CD8-positive, alpha-beta memory T cell (primary cell): Measurements from ENCODE around the gene STARD13. TPM values are rescaled to one million over a fixed set of nuclear protein-coding genes. Genes with fewer than 3 reads are reported as not detected.
A peak's percentile ranks its signal among the peaks of the same experiment; 100 is the strongest.

Experiments
- CTCF ChIA-PET: fragments of 350-600 bp; sonication (Branson Sonifier 250); formaldehyde crosslinking; loops from one replicate; lab custom pipeline; 2021; ENCODE audit warnings: antibody characterized with exemption; lab: Charles Lee
- POLR2A ChIA-PET: fragments of 350-600 bp; sonication (Branson Sonifier 250); formaldehyde crosslinking; loops from one replicate; lab custom pipeline; 2021; ENCODE audit warnings: antibody characterized with exemption; lab: Charles Lee
- DNase-seq, 5 donors: peaks; one replicate each; pipeline versions ENCODE4 v3.0.0 to v3.0.0-alpha.2; 2020 to 2022; ENCODE audit warnings: mixed read lengths in 1 of 5
- H3K27ac ChIP-seq: one replicate; pipeline ENCODE4 v1.7.0; 2013; ENCODE audit warnings: low read depth, mild to moderate bottlenecking, low read length, moderate library complexity
- H3K27me3 ChIP-seq: 2 replicates; pipeline ENCODE4 v1.7.0; 2013; ENCODE audit warnings: low read length, mild to moderate bottlenecking; ENCODE audit not compliant: insufficient read depth, poor library complexity, severe bottlenecking
- H3K36me3 ChIP-seq: 2 replicates; pipeline ENCODE4 v1.7.0; 2013; ENCODE audit warnings: mild to moderate bottlenecking, low read length, moderate library complexity; ENCODE audit not compliant: insufficient read depth
- H3K4me1 ChIP-seq: 2 replicates; pipeline ENCODE4 v1.7.0; 2013; ENCODE audit warnings: mild to moderate bottlenecking, low read length, moderate library complexity; ENCODE audit not compliant: insufficient read depth
- H3K4me3 ChIP-seq: 2 replicates; pipeline ENCODE4 v1.7.0; 2013; ENCODE audit warnings: mild to moderate bottlenecking, low read length
- H3K9me3 ChIP-seq: 2 replicates; pipeline ENCODE4 v1.7.0; 2013; ENCODE audit warnings: mild to moderate bottlenecking, low read length
- H3K27ac Mint-ChIP-seq, 8 donors: one replicate each; pipeline ENCODE4 v1.8.0; 2020 to 2021; ENCODE audit warnings: mixed read lengths in 8 of 8, mild to moderate bottlenecking in 6 of 8, inconsistent platforms in 3 of 8, moderate library complexity in 3 of 8
- H3K27me3 Mint-ChIP-seq, 2 donors: one replicate each; pipeline ENCODE4 v1.8.0; 2020 to 2021; ENCODE audit warnings: mixed read lengths in 2 of 2, mild to moderate bottlenecking in 1 of 2, moderate library complexity in 1 of 2
- H3K36me3 Mint-ChIP-seq, 3 donors: one replicate each; pipeline ENCODE4 v1.8.0; 2020 to 2021; ENCODE audit warnings: mixed read lengths in 3 of 3, inconsistent platforms in 1 of 3, mild to moderate bottlenecking in 1 of 3
- H3K4me1 Mint-ChIP-seq, 3 donors: one replicate each; pipeline ENCODE4 v1.8.0; 2020 to 2021; ENCODE audit warnings: mixed read lengths in 3 of 3, inconsistent platforms in 1 of 3, mild to moderate bottlenecking in 1 of 3
- H3K4me3 Mint-ChIP-seq, 7 donors: one replicate each; pipeline ENCODE4 v1.8.0; 2020 to 2021; ENCODE audit warnings: mixed read lengths in 7 of 7, mild to moderate bottlenecking in 6 of 7, moderate library complexity in 4 of 7, inconsistent platforms in 2 of 7
- H3K9me3 Mint-ChIP-seq, 5 donors: one replicate each; pipeline ENCODE4 v1.8.0; 2020 to 2022; ENCODE audit warnings: mixed read lengths in 5 of 5, mild to moderate bottlenecking in 3 of 5, moderate library complexity in 2 of 5, inconsistent platforms in 1 of 5
- polyA plus RNA-seq: library from polyadenylated mRNA; unstranded; fragments of 300-500 nt; fragmentation: Illumina TruSeq; gene quantifications from one replicate; pipeline ENCODE4 v1.2.3, GENCODE V29; 2021
- total RNA-seq, 2 experiments: library from RNA; stranded (reverse); gene quantifications; one replicate each; pipeline ENCODE4 v1.2.3, GENCODE V29; 2021

STARD13 gene
- total and polyA plus RNA-seq, 3 experiments from 2014 or later: 0.40 to 0.48 TPM; not detected in 1

DNA sequence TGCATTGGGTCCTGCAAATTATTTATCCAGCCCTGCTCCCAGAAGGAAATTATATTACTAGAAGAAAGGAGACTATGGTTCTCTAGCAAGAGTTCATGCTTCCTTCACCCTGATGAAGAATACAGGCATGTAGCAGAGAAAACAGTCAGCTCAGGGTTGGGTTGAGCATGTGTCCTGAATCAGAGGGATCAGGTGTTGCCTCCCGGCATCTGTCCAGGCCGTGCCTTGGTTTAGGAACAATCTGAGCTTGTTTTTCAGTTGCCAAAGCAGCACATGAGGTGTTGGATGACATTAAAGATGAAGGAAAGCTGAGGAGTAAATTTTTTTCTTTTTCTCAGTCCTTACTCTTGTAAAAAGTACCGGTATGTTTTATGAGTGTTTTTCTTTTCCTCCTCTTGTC, 207.3 kb downstream of the STARD13 start:
- H3K9me3 ChIP-seq: no peaks in the 10 kb centered on the region
- H3K4me1 ChIP-seq: no peaks in the 10 kb centered on the region
- no peak overlapping the region for H3K4me3 Mint-ChIP-seq
- no peak overlapping the region for H3K27ac ChIP-seq
- no peaks in the 10 kb centered on the region for H3K36me3 Mint-ChIP-seq
- ChIA-PET CTCF (no interaction called here), POLR2A (no interaction called here)
- H3K36me3 ChIP-seq: no peaks in the 10 kb centered on the region
- H3K9me3 Mint-ChIP-seq: no peaks in the 10 kb centered on the region
- no peak for DNase-seq
- peak overlapping the region in 1 of 8 donors; percentile 50 for H3K27ac Mint-ChIP-seq
- no peak overlapping the region for H3K4me3 ChIP-seq
- no peaks in the 10 kb centered on the region for H3K4me1 Mint-ChIP-seq
- no peaks in the 10 kb centered on the region for H3K27me3 ChIP-seq
- peaks cover 9 to 34% of the 10 kb centered on the region in 2 donors for H3K27me3 Mint-ChIP-seq

DNA sequence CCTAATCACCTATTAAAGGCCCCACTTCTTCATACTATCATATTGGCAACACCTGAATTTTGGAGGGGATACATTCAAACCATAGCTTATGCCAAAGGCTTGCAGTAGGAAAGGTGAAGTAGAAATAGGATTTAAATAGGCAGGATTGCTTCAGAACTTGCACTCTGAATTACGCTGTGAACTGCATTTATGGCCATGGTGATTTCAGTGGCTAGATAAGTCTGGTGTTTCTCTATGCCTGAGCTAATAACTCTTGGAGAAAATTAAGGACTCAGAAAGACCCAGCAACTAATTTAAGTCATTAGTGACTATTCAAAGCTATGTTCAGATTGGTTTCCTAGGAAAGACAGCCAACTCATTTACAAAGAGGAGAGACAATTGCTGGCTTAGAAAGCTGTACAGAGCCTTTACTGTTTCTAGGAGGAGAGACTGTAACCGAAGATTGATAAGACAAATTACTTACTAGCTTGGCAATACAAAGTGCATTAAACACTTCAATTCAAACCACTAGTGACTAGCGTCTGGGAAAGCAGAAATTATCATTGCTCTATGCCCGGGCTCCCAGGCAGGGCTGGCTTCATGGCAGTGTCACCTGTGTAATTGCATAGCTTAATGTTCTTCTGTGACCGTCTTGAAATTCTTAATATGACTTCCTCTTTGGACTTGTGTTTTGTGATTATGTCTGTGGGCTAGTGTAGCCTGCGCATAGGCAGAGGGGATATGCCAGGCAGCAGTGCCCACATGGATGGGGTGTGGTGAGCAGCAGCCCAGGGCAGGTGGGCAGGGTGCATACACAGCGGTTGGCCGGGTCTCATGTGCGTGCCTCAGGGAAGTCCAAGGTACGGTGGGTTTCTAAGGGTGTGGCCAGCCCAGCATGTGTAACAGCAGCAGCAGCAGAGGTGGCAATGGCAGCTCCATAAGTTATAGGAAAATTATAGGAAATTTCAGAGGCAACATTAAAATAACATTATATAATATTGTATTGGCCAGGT, 209.3 kb downstream of the STARD13 start:
- ChIA-PET POLR2A (no interaction called here), CTCF (no interaction called here)
- Mint-ChIP-seq H3K27ac (no peak overlapping the region), H3K4me3 (no peak overlapping the region), H3K4me1 (no peaks in the 10 kb centered on the region), H3K27me3 (peaks cover 3 to 26% of the 10 kb centered on the region in 2 donors), H3K36me3 (no peaks in the 10 kb centered on the region), H3K9me3 (no peaks in the 10 kb centered on the region)
- no peaks in the 10 kb centered on the region for H3K27me3 ChIP-seq
- H3K4me1 ChIP-seq: no peaks in the 10 kb centered on the region
- no peaks in the 10 kb centered on the region for H3K36me3 ChIP-seq
- DNase-seq: no peak
- no peaks in the 10 kb centered on the region for H3K9me3 ChIP-seq
- no peak overlapping the region for H3K27ac ChIP-seq
- no peak overlapping the region for H3K4me3 ChIP-seq

DNA sequence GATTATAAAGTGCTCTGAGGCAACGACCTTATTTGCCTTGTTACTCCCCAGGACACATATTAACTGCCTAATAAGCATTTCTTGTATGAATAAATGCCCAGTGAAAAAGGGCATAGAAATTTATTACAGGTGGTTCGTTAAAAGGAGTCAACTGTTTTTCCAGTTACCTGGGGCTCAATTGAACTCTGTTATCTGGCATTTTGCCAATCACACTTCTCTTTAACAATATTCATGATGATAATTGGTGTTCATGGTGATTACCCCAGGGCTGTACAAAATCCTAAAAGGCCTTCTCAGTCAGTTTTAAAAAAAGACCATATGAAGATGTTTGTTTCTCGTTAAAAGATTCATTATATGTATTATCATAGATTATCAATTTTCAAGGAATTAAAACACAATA, 212.2 kb downstream of the STARD13 start:
- ChIA-PET CTCF (no interaction called here), POLR2A (no interaction called here)
- Mint-ChIP-seq H3K4me1 (no peaks in the 10 kb centered on the region), H3K36me3 (no peaks in the 10 kb centered on the region), H3K9me3 (no peaks in the 10 kb centered on the region), H3K27me3 (peaks cover 0 to 3% of the 10 kb centered on the region in 2 donors), H3K4me3 (no peak overlapping the region), H3K27ac (no peak overlapping the region)
- no peaks in the 10 kb centered on the region for H3K9me3 ChIP-seq
- H3K36me3 ChIP-seq: no peaks in the 10 kb centered on the region
- no peaks in the 10 kb centered on the region for H3K27me3 ChIP-seq
- DNase-seq: no peak
- no peak overlapping the region for H3K27ac ChIP-seq
- H3K4me1 ChIP-seq: no peaks in the 10 kb centered on the region
- H3K4me3 ChIP-seq: no peak overlapping the region

DNA sequence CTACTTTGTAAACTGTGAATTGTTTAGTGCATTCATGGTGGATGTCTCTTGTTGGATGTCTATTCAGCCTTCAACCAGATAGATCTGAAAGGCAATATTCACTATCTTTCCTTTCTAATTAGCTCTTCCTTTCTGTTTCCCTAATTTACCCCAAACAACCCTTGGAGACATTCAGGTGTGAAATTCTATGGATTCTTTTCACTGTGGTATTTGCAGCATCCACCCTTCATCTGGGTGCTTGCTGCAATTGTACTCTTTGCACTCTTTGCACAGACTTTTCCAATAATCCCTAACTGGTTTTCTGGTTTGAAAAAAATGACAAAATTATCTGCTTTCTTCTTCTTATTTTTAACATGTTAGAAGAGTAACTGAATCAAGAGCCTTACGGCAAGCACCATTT, 212.8 kb downstream of the STARD13 start:
- H3K36me3 Mint-ChIP-seq: no peaks in the 10 kb centered on the region
- H3K27me3 Mint-ChIP-seq: no peaks in the 10 kb centered on the region
- H3K27ac Mint-ChIP-seq: peak overlapping the region in 1 of 8 donors; percentile 1
- CTCF ChIA-PET: no interaction called here
- H3K4me3 Mint-ChIP-seq: no peak overlapping the region
- no peak for DNase-seq
- H3K4me3 ChIP-seq: no peak overlapping the region
- no peaks in the 10 kb centered on the region for H3K4me1 ChIP-seq
- H3K9me3 Mint-ChIP-seq: no peaks in the 10 kb centered on the region
- H3K36me3 ChIP-seq: no peaks in the 10 kb centered on the region
- H3K27ac ChIP-seq: no peak overlapping the region
- no peaks in the 10 kb centered on the region for H3K4me1 Mint-ChIP-seq
- no peaks in the 10 kb centered on the region for H3K27me3 ChIP-seq
- no peaks in the 10 kb centered on the region for H3K9me3 ChIP-seq
- POLR2A ChIA-PET: no interaction called here

DNA sequence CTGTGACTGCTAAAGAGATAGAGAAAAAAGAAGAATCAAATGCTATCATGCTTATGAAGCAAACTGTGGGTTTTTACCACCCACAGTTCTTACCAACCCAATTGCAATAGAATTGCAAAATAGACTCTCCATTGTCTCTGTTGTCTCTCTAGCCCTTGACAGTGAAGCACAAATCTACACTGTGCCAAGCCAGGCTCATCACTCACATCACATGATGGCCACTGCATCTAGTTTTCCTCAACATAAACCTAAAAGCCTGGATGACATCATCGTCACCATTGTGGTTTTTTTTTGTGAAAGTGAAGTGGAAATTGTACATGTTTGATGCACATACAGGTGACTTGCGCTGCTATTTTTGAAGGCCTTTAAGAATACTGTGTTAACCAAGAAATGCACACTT, 213.3 kb downstream of the STARD13 start:
- Mint-ChIP-seq H3K36me3 (no peaks in the 10 kb centered on the region), H3K4me1 (no peaks in the 10 kb centered on the region), H3K27ac (no peak overlapping the region), H3K27me3 (no peaks in the 10 kb centered on the region), H3K9me3 (no peaks in the 10 kb centered on the region), H3K4me3 (no peak overlapping the region)
- H3K36me3 ChIP-seq: no peaks in the 10 kb centered on the region
- ChIA-PET POLR2A (no interaction called here), CTCF (no interaction called here)
- H3K9me3 ChIP-seq: no peaks in the 10 kb centered on the region
- no peak overlapping the region for H3K4me3 ChIP-seq
- H3K27ac ChIP-seq: no peak overlapping the region
- H3K27me3 ChIP-seq: no peaks in the 10 kb centered on the region
- no peaks in the 10 kb centered on the region for H3K4me1 ChIP-seq
- DNase-seq: no peak

DNA sequence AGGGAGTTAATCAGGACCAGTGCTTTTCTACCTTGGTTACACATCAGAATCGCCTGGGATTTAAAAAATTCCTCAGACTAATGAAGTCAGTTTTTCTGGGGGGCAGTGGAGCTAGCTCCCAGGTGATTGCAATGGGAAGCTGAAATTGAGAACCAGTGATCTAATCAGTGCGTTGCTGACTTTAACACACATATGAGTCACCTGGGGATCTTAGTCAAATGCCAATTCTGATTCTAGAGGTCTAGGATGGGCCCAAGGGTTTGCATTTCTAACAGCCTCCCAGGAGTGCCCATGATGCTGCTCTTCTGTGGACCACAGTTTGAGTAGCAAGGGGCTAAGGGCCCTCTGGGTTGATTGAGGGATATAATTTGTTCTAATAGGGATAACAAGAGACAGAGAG, 214.8 kb downstream of the STARD13 start:
- H3K4me3 Mint-ChIP-seq: no peak overlapping the region
- Histone ChIP-seq H3K9me3 (no peaks in the 10 kb centered on the region), H3K27ac (no peak overlapping the region), H3K4me3 (no peak overlapping the region), H3K27me3 (no peaks in the 10 kb centered on the region), H3K4me1 (no peaks in the 10 kb centered on the region), H3K36me3 (no peaks in the 10 kb centered on the region)
- H3K36me3 Mint-ChIP-seq: no peaks in the 10 kb centered on the region
- CTCF ChIA-PET: no interaction called here
- POLR2A ChIA-PET: no interaction called here
- H3K4me1 Mint-ChIP-seq: no peaks in the 10 kb centered on the region
- no peak for DNase-seq
- H3K27me3 Mint-ChIP-seq: peaks cover 0 to 2% of the 10 kb centered on the region in 2 donors
- no peak overlapping the region for H3K27ac Mint-ChIP-seq
- H3K9me3 Mint-ChIP-seq: peaks cover 0 to 2% (median 0%) of the 10 kb centered on the region in 5 donors

DNA sequence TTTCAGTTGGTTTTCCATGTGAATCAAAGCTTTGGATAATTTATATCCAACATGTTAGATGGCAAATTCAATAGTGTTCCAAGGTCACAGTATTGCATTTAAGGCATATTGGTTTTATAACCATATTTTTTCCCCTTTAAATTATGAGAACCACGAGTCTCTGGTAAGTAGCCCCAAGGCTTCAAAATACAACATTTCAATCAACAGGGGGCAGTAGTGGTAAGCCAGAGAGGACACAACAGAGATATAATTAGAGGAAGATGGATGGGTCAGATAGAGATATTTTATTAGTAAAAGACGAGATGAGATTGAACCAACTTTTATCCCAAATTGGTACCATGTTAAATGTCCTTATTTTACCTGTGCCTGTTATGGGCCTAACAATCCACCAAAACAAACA, 216.2 kb downstream of the STARD13 start:
- Mint-ChIP-seq H3K4me1 (no peaks in the 10 kb centered on the region), H3K9me3 (peaks cover 0 to 2% (median 0%) of the 10 kb centered on the region in 5 donors), H3K4me3 (no peak overlapping the region), H3K36me3 (no peaks in the 10 kb centered on the region), H3K27me3 (peaks cover 0 to 2% of the 10 kb centered on the region in 2 donors), H3K27ac (no peak overlapping the region)
- Histone ChIP-seq H3K4me3 (no peak overlapping the region), H3K36me3 (no peaks in the 10 kb centered on the region), H3K4me1 (no peaks in the 10 kb centered on the region), H3K27ac (no peak overlapping the region), H3K9me3 (no peaks in the 10 kb centered on the region), H3K27me3 (no peaks in the 10 kb centered on the region)
- ChIA-PET POLR2A (no interaction called here), CTCF (no interaction called here)
- DNase-seq: no peak

DNA sequence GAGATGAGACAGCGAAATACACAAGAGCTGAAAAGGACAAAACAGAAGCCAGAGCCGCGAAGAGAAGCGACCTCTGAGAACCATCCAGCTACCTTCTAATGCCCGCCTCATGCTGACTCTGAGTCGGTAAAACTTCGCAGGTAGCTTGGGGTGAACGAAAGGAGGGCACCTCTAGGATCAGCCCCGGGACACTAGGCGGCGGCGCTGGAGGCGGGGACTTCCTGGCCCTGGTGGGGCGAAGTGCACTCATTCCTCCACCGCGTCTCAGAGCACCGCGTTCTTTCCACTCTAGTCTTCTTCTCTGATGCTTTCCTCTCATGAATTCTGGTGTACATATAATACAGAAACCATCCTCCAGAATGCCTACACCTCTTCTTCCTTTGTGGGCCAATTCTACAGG, 219.2 kb downstream of the STARD13 start:
- POLR2A ChIA-PET: no interaction called here
- H3K27ac Mint-ChIP-seq: no peak overlapping the region

More for the DNA sequence above, 219.2 kb downstream of the STARD13 start:
- Histone ChIP-seq H3K4me3 (no peak overlapping the region), H3K4me1 (no peaks in the 10 kb centered on the region), H3K9me3 (no peaks in the 10 kb centered on the region), H3K36me3 (no peaks in the 10 kb centered on the region), H3K27ac (no peak overlapping the region), H3K27me3 (no peaks in the 10 kb centered on the region)
- DNase-seq: no peak
- peaks cover 0 to 2% of the 10 kb centered on the region in 2 donors for H3K27me3 Mint-ChIP-seq
- H3K4me3 Mint-ChIP-seq: no peak overlapping the region
- H3K36me3 Mint-ChIP-seq: no peaks in the 10 kb centered on the region
- H3K9me3 Mint-ChIP-seq: peaks cover 0 to 2% (median 0%) of the 10 kb centered on the region in 5 donors
- H3K4me1 Mint-ChIP-seq: no peaks in the 10 kb centered on the region
- CTCF ChIA-PET: no interaction called here
